ENCODE measurements around the gene ZNF423.

DNA sequence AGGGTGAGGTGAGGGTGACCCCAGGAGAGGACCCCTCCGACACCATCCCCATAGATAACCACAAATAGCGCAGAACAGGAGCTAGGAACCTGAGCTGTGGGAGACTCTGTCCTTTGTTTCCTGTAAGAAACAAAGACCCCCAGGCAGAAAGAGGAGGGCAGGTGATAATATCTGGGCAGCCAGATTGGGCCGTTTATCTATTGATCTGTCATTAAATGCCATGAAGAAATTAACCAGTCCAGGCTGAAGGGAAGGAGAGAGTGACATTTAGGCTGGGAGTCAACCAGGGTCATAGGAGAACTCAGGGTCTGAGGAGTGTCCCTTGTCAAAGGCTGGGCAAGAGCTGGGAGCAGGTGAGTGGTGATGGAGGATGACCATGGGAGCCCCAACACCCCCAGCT lies 324.5 kb downstream of the ZNF423 start:
- no peak for TF ChIP-seq CTCF (IDR thresholded peaks at IDR 0.05; ENCODE audit: low read depth, low read length, poor library complexity, severe bottlenecking)
- TF ChIP-seq EZH2phosphoT487 (IDR thresholded peaks at IDR 0.05; ENCODE audit: borderline replicate concordance, low read length): no peak

Data from DOHH2 (cell line).